Endothelial cell (in vitro differentiated cells): ENCODE measurements around the gene PHLDA1. TPM values are rescaled to one million over a fixed set of nuclear protein-coding genes. Genes with fewer than 3 reads are reported as not detected.

Source experiments
- DNase-seq: peaks from one replicate; pipeline ENCODE4 v3.0.0; 2021; ENCODE audit warnings: low spot score
- H3K27ac Mint-ChIP-seq: one replicate; pipeline ENCODE4 v1.8.0; 2021; ENCODE audit warnings: mixed read lengths, inconsistent platforms; ENCODE audit not compliant: unreplicated experiment
- H3K27me3 Mint-ChIP-seq: one replicate; pipeline ENCODE4 v1.8.0; 2021; ENCODE audit warnings: mild to moderate bottlenecking, moderate library complexity, mixed read lengths, inconsistent platforms; ENCODE audit not compliant: unreplicated experiment
- H3K36me3 Mint-ChIP-seq: one replicate; pipeline ENCODE4 v1.8.0; 2021; ENCODE audit warnings: mild to moderate bottlenecking, low read depth, mixed read lengths, inconsistent platforms; ENCODE audit not compliant: unreplicated experiment
- H3K4me1 Mint-ChIP-seq: one replicate; pipeline ENCODE4 v1.8.0; 2021; ENCODE audit warnings: mild to moderate bottlenecking, mixed read lengths, inconsistent platforms; ENCODE audit not compliant: unreplicated experiment
- H3K4me3 Mint-ChIP-seq: one replicate; pipeline ENCODE4 v1.8.0; 2021; ENCODE audit warnings: mild to moderate bottlenecking, mixed read lengths, inconsistent platforms; ENCODE audit not compliant: unreplicated experiment
- H3K9me3 Mint-ChIP-seq: one replicate; pipeline ENCODE4 v1.8.0; 2021; ENCODE audit warnings: mixed read lengths, inconsistent platforms; ENCODE audit not compliant: unreplicated experiment
- CTCF ChIP-seq: fragments of 200-600 bp; sonication (generic); IDR thresholded peaks from one replicate; pipeline ENCODE4 v1.5.0; 2021; ENCODE audit warnings: antibody characterized with exemption; ENCODE audit not compliant: unreplicated experiment
- long read RNA-seq: library from polyadenylated mRNA; unstranded; transcript quantifications from one replicate; pipeline ENCODE4 v2.0.0, GENCODE V29; 2020; ENCODE audit not compliant: unreplicated experiment
- total RNA-seq: library from RNA; stranded (reverse); fragmentation: NEBNext Ultra II Directional; extraction: Animal tissue kit (Norgen Biotek cat#: 25700); gene quantifications from one replicate; pipeline ENCODE4 v1.2.1, GENCODE V29; 2021; ENCODE audit not compliant: unreplicated experiment

Gene PHLDA1
- 50.3 TPM for total RNA-seq
- long read RNA-seq, full-length matches to known transcripts, result 24 of 24 reads
- long read RNA-seq, partial matches to known transcripts, result 0 of 24 reads
- long read RNA-seq, other reads (novel, unspliced or antisense), result 0 of 24 reads

- peak; percentile 96 for DNase-seq
- Mint-ChIP-seq H3K4me1 (peaks cover 44% of the 10 kb centered on the region), H3K4me3 (peak within 1 kb of the TSS; percentile 97), H3K27me3 (peaks cover 13% of the 10 kb centered on the region), H3K36me3 (peaks cover 22% of the 10 kb centered on the region), H3K27ac (peak within 1 kb of the TSS; percentile 96), H3K9me3 (no peaks in the 10 kb centered on the region)
- TF ChIP-seq CTCF, result peak; percentile 76
Measured at GRCh38 chr12:76031414-76032042, at the start of gene PHLDA1. TSS of gene PHLDA1 (minus strand) at chr12:76031776.

- Mint-ChIP-seq H3K9me3 (no peaks in the 10 kb centered on the region), H3K27ac (no peak overlapping the region), H3K36me3 (no peaks in the 10 kb centered on the region), H3K27me3 (peaks cover 6% of the 10 kb centered on the region), H3K4me3 (no peak overlapping the region), H3K4me1 (peaks cover 25% of the 10 kb centered on the region)
- TF ChIP-seq CTCF, result no peak
- DNase-seq, result peak; percentile 22
Measured at GRCh38 chr12:76080729-76081415, 49.3 kb upstream of the PHLDA1 start.

GRCh38 chr12:76080017-76080728 lies 48.6 kb upstream of the PHLDA1 start:
- no peak overlapping the region for H3K4me3 Mint-ChIP-seq
- no peak for TF ChIP-seq CTCF
- no peak overlapping the region for H3K27ac Mint-ChIP-seq
- H3K36me3 Mint-ChIP-seq, result no peaks in the 10 kb centered on the region
- H3K9me3 Mint-ChIP-seq, result no peaks in the 10 kb centered on the region
- no peak for DNase-seq
- H3K27me3 Mint-ChIP-seq, result peaks cover 5% of the 10 kb centered on the region
- H3K4me1 Mint-ChIP-seq, result peaks cover 20% of the 10 kb centered on the region

GRCh38 chr12:76078748-76079147 lies 47.2 kb upstream of the PHLDA1 start:
- DNase-seq, result no peak
- H3K9me3 Mint-ChIP-seq, result no peaks in the 10 kb centered on the region
- H3K4me1 Mint-ChIP-seq, result peaks cover 18% of the 10 kb centered on the region
- peaks cover 3% of the 10 kb centered on the region for H3K27me3 Mint-ChIP-seq
- no peak for TF ChIP-seq CTCF
- no peak overlapping the region for H3K27ac Mint-ChIP-seq
- H3K36me3 Mint-ChIP-seq, result no peaks in the 10 kb centered on the region
- no peak overlapping the region for H3K4me3 Mint-ChIP-seq

GRCh38 chr12:76075448-76075847 lies 43.9 kb upstream of the PHLDA1 start:
- H3K36me3 Mint-ChIP-seq, result no peaks in the 10 kb centered on the region
- no peaks in the 10 kb centered on the region for H3K27me3 Mint-ChIP-seq
- no peak overlapping the region for H3K4me3 Mint-ChIP-seq
- H3K9me3 Mint-ChIP-seq, result no peaks in the 10 kb centered on the region
- TF ChIP-seq CTCF, result no peak
- peaks cover 8% of the 10 kb centered on the region for H3K4me1 Mint-ChIP-seq
- DNase-seq, result no peak
- no peak overlapping the region for H3K27ac Mint-ChIP-seq
